K562 (cell line): Measurements from ENCODE around the gene PLXDC2. TPM values are rescaled to one million over a fixed set of nuclear protein-coding genes. Genes with fewer than 3 reads are reported as not detected.

Experiments used
- CREB1 ChIP-seq, 2 experiments: sonication (generic) in 1 of 2; formaldehyde crosslinking in 1 of 2; IDR thresholded peaks; 2 replicates each; pipeline versions ENCODE4 v1.6.1 to v1.8.0; 2012 to 2022; ENCODE audit warnings: inconsistent platforms in 1 of 2, mild to moderate bottlenecking in 1 of 2, missing genetic modification reagents in 1 of 2, moderate library complexity in 1 of 2
- MTA3 ChIP-seq: fragments of 450-650 bp; formaldehyde crosslinking; IDR thresholded peaks from 2 replicates; pipeline ENCODE4 v1.6.1; 2017; ENCODE audit warnings: mild to moderate bottlenecking, borderline replicate concordance
- NR3C1 ChIP-seq: sonication (generic); formaldehyde crosslinking; IDR thresholded peaks from 2 replicates; pipeline ENCODE4 v1.8.1; 2022; ENCODE audit warnings: missing genetic modification reagents
- PKNOX1 ChIP-seq: fragments of 450-650 bp; IDR thresholded peaks from 2 replicates; pipeline ENCODE4 v1.6.1; 2016
- PYGO2 ChIP-seq: fragments of 450-650 bp; IDR thresholded peaks from 2 replicates; pipeline ENCODE4 v1.6.1; 2016; ENCODE audit warnings: mild to moderate bottlenecking, missing genetic modification characterization, moderate library complexity, missing compliant biosample characterization
- ZBTB5 ChIP-seq: fragments of 450-650 bp; IDR thresholded peaks from 2 replicates; pipeline ENCODE4 v1.6.1; 2017; ENCODE audit warnings: antibody characterized with exemption
- polyA plus RNA-seq, 8 experiments: library from polyadenylated mRNA; depleted of rRNA in 4 of 8; stranded (reverse) in 5 of 8; unstranded in 3 of 8; fragments of >200 nt; fragmentation: Nextera tagmentation in 2 of 8; fragmentation: Illumina TruSeq in 1 of 8; extraction: Ambion mirVana in 2 of 8; extraction: Trizol in 1 of 8; gene quantifications; 2 replicates each; pipeline versions ENCODE4 v1.2.1 to v1.2.3, GENCODE V29; 2011 to 2014; ENCODE audit warnings: inconsistent platforms in 1 of 8, missing spikeins in 1 of 8
- total RNA-seq, 7 experiments: library from RNA; depleted of rRNA in 6 of 7; stranded (reverse); fragments of >200 nt in 6 of 7; fragmentation: Illumina TruSeq in 2 of 7; extraction: Trizol in 2 of 7; gene quantifications; 2 replicates each; pipeline versions ENCODE4 v1.2.1 to v1.2.3, GENCODE V29; 2011 to 2021; ENCODE audit warnings: low replicate concordance in 1 of 7
- TF ChIP-seq, protein P1 (sequence below): fragments of 250-450 bp; sonication (Bioruptor Pico); IDR thresholded peaks from 2 replicates; pipeline ENCODE4 v1.8.0; 2022; ENCODE audit warnings: inconsistent platforms
- TF ChIP-seq, protein P2 (sequence below): fragments of 450-650 bp; conservative IDR thresholded peaks from 2 replicates; pipeline ENCODE4 v1.6.1; 2016; ENCODE audit warnings: missing genetic modification characterization, low read depth, mild to moderate bottlenecking, missing compliant biosample characterization, moderate library complexity

The PLXDC2 gene
- total and polyA plus RNA-seq, 9 of the 15 experiments (the other 6 are each of a cell fraction or from before 2014, with no cell fraction given) = 0.01 to 0.33 (median 0.10) TPM; not detected in 3

GRCh38 chr10:20017961-20018360 lies 201.7 kb downstream of the PLXDC2 start (continued):
- TF ChIP-seq ZBTB5 (no peak), CREB1 (IDR thresholded peaks at IDR 0.05) (no peak), CREB1 (CRISPR knock-in tag; IDR thresholded peaks at IDR 0.05) (no peak), MTA3 (no peak), PYGO2 (tag) (no peak), PKNOX1 (no peak), NR3C1 (CRISPR knock-in tag) (no peak)
- TF ChIP-seq, protein P1, sequence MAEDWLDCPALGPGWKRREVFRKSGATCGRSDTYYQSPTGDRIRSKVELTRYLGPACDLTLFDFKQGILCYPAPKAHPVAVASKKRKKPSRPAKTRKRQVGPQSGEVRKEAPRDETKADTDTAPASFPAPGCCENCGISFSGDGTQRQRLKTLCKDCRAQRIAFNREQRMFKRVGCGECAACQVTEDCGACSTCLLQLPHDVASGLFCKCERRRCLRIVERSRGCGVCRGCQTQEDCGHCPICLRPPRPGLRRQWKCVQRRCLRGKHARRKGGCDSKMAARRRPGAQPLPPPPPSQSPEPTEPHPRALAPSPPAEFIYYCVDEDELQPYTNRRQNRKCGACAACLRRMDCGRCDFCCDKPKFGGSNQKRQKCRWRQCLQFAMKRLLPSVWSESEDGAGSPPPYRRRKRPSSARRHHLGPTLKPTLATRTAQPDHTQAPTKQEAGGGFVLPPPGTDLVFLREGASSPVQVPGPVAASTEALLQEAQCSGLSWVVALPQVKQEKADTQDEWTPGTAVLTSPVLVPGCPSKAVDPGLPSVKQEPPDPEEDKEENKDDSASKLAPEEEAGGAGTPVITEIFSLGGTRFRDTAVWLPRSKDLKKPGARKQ (CRISPR knock-in tag) = no peak
- TF ChIP-seq, protein P2, sequence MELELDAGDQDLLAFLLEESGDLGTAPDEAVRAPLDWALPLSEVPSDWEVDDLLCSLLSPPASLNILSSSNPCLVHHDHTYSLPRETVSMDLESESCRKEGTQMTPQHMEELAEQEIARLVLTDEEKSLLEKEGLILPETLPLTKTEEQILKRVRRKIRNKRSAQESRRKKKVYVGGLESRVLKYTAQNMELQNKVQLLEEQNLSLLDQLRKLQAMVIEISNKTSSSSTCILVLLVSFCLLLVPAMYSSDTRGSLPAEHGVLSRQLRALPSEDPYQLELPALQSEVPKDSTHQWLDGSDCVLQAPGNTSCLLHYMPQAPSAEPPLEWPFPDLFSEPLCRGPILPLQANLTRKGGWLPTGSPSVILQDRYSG (tag) = no peak
- TF ChIP-seq, all 486 proteins: peak for 0
